Naive B cell (primary cell): ENCODE results near the gene HOXD9. TPM values are rescaled to one million over a fixed set of nuclear protein-coding genes. Genes with fewer than 3 reads are reported as not detected.

Experiments used
- ATAC-seq, 2 donors: fragments of 150-1000 bp; cut with Tn5 transposase; 2 replicates each; pipeline ENCODE4 v1.10.0; 2021; ENCODE audit warnings: low read depth in 2 of 2, mild to moderate bottlenecking in 2 of 2, moderate library complexity in 2 of 2
- DNase-seq: peaks from one replicate; pipeline ENCODE4 v3.0.0; 2022
- H3K27ac Mint-ChIP-seq, 6 donors: one replicate each; pipeline ENCODE4 v1.8.0; 2020 to 2022; ENCODE audit warnings: mild to moderate bottlenecking in 6 of 6, mixed read lengths in 6 of 6, moderate library complexity in 5 of 6, inconsistent platforms in 2 of 6
- H3K27me3 Mint-ChIP-seq, 3 donors: one replicate each; pipeline ENCODE4 v1.8.0; 2021 to 2022; ENCODE audit warnings: mixed read lengths in 3 of 3, mild to moderate bottlenecking in 1 of 3
- H3K36me3 Mint-ChIP-seq, 2 donors: one replicate each; pipeline ENCODE4 v1.8.0; 2020 to 2022; ENCODE audit warnings: mixed read lengths in 2 of 2, inconsistent platforms in 1 of 2, mild to moderate bottlenecking in 1 of 2
- H3K4me1 Mint-ChIP-seq, 3 donors: one replicate each; pipeline ENCODE4 v1.8.0; 2020 to 2022; ENCODE audit warnings: mixed read lengths in 3 of 3, inconsistent platforms in 1 of 3, mild to moderate bottlenecking in 1 of 3, moderate library complexity in 1 of 3
- H3K4me3 Mint-ChIP-seq, 8 donors: one replicate each; pipeline ENCODE4 v1.8.0; 2020 to 2022; ENCODE audit warnings: mild to moderate bottlenecking in 8 of 8, mixed read lengths in 8 of 8, moderate library complexity in 8 of 8, inconsistent platforms in 2 of 8
- H3K9me3 Mint-ChIP-seq, 7 donors: one replicate each; pipeline ENCODE4 v1.8.0; 2020 to 2022; ENCODE audit warnings: mixed read lengths in 7 of 7, mild to moderate bottlenecking in 5 of 7, inconsistent platforms in 2 of 7, moderate library complexity in 1 of 7
- polyA plus RNA-seq, 6 donors: library from polyadenylated mRNA; unstranded; fragments of 300-500 nt; fragmentation: Illumina TruSeq; gene quantifications; one replicate each; pipeline ENCODE4 v1.2.3, GENCODE V29; 2021; ENCODE audit warnings: low read depth in 6 of 6

The HOXD9 gene
- polyA plus RNA-seq, 6 donors from 2014 or later, result not detected

DNA sequence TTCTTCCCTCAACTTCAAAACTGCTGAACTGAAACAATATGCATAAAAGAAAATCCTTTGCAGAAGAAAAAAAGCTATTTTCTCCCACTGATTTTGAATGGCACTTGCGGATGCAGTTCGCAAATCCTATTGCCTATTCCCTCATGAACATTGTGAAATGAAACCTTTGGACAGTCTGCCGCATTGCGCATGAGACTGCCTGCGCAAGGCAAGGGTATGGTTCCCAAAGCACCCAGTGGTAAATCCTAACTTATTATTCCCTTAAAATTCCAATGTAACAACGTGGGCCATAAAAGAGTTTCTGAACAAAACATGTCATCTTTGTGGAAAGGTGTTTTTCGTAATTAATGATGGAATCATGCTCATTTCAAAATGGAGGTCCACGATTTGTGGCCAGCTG is 15.4 kb downstream of the HOXD9 start:
- Mint-ChIP-seq H3K27ac (peak overlapping the region in 2 of 6 donors; percentile 62 to 66), H3K4me1 (peaks cover 19 to 30% (median 26%) of the 10 kb centered on the region in 3 donors), H3K9me3 (peaks cover 4 to 36% (median 17%) of the 10 kb centered on the region in 7 donors), H3K36me3 (peaks cover 0 to 35% of the 10 kb centered on the region in 2 donors), H3K4me3 (peak overlapping the region in 1 of 8 donors; percentile 25), H3K27me3 (peaks cover 80 to 84% (median 82%) of the 10 kb centered on the region in 3 donors)
- ATAC-seq (no peak), DNase-seq (no peak)

DNA sequence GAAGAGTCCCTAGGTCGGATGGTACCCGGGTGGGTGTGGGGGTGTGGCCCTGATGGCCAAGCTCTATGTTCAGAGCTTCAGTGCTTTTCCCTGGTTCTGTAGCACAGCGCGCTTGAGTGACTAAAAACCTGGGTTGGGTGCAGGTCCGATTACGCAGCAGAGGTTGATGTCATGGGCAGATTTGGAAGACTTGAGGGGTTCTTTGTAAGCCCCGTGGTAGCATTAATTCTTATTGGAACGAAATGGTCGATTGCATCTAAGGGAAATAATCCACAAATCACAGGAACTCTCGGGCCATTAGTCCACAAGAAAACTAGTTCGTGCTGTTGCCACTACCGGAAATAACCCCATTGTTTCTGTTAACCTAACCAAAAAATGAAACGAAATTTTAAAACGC is 16.0 kb downstream of the HOXD9 start:
- Mint-ChIP-seq H3K9me3 (peaks cover 4 to 36% (median 15%) of the 10 kb centered on the region in 7 donors), H3K27ac (peak overlapping the region in 3 of 6 donors; percentile 49 to 95 (median 62)), H3K4me1 (peaks cover 16 to 28% (median 26%) of the 10 kb centered on the region in 3 donors), H3K4me3 (peak overlapping the region in 6 of 8 donors; percentile 23 to 48 (median 30)), H3K36me3 (peaks cover 0 to 35% of the 10 kb centered on the region in 2 donors), H3K27me3 (peaks cover 80 to 86% (median 84%) of the 10 kb centered on the region in 3 donors)
- DNase-seq (no peak), ATAC-seq (no peak)

DNA sequence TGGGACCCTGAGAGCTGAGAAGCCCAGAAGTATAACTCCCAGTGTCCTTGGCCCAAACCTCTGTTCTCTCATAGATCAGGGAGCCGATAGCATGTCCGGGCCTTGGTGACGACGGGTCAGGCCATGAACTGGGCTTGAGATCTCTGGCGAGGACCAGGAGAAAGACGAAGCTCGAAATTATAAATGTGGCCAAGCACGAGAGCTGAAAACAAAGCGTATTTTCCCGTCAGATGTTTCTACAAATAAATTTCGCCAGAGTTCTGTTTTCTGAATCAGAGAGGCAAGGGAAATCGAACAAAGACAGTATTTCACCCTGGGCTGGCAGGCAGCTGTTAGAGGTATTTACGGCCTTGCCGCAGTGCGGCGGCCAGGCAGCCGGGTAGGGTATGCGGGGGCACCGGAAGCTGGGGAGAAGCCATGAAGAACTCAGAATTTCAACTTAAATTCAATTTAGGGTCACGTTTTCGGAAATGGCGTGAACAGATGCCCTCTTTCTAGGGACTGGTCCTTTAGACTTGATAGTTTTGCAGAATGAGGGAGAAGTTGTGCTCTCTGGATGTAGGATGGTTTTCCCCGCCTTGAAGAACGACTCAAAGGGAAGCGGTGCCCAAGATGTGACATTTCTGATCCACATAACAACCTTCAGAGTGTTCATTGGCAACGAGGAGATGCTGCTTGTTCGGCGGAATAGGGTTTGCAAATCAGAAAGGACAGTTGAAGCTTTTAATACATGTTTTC is 16.6 kb downstream of the HOXD9 start:
- Mint-ChIP-seq H3K4me1 (peaks cover 16 to 28% (median 26%) of the 10 kb centered on the region in 3 donors), H3K27ac (peak overlapping the region in 3 of 6 donors; percentile 44 to 95 (median 62)), H3K27me3 (peaks cover 79 to 86% (median 84%) of the 10 kb centered on the region in 3 donors), H3K36me3 (peaks cover 0 to 35% of the 10 kb centered on the region in 2 donors), H3K4me3 (peak overlapping the region in 5 of 8 donors; percentile 23 to 57 (median 42)), H3K9me3 (peaks cover 4 to 32% (median 16%) of the 10 kb centered on the region in 7 donors)
- DNase-seq, result no peak
- ATAC-seq, result no peak

DNA sequence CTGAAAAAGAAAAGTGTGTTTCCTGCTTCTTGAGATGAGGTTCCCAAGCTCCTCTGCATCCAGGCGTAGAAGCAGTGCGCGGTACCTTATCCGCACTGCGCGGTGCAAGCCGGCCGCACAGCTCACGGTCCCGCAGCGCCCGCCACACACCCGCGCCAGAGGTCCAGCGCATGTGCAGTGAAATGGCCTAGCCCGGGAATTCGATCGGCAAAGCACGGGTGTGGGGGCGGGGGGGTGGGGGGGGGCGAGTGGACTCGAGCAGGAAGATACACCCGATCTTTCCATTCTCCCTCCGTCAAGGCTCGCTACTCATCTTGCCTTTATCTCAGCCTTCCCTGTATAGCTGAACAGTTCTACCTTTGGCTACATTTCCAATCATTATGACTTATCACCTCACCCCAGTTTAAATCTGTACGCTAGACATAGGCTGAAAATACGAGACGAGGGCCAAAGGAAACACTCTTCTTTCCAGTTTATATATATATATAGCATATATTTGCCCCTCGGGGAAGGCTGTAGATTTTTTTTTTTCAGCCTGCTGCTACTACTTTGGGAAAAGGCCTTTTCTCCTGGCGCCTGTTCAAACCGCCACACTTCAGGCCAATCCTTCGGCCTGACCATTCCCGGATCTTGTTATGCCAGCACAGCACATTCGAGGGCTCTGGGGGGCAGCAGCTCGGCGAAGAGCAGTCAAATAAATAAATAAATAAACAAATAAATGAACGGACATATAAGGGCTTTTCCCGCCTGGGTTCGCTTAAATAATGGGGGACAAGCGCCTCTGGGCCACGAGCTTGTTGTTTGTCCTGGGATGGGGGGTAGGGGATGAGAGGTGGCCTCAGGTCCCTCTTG is 17.4 kb downstream of the HOXD9 start:
- peaks cover 0 to 35% of the 10 kb centered on the region in 2 donors for H3K36me3 Mint-ChIP-seq
- DNase-seq (no peak), ATAC-seq (no peak)
- peaks cover 4 to 37% (median 16%) of the 10 kb centered on the region in 7 donors for H3K9me3 Mint-ChIP-seq
- H3K4me1 Mint-ChIP-seq, result peaks cover 16 to 28% (median 26%) of the 10 kb centered on the region in 3 donors
- H3K27ac Mint-ChIP-seq, result peak overlapping the region in 1 of 6 donors; percentile 95
- peaks cover 77 to 88% (median 86%) of the 10 kb centered on the region in 3 donors for H3K27me3 Mint-ChIP-seq
- peak overlapping the region in 3 of 8 donors; percentile 16 to 70 (median 47) for H3K4me3 Mint-ChIP-seq

DNA sequence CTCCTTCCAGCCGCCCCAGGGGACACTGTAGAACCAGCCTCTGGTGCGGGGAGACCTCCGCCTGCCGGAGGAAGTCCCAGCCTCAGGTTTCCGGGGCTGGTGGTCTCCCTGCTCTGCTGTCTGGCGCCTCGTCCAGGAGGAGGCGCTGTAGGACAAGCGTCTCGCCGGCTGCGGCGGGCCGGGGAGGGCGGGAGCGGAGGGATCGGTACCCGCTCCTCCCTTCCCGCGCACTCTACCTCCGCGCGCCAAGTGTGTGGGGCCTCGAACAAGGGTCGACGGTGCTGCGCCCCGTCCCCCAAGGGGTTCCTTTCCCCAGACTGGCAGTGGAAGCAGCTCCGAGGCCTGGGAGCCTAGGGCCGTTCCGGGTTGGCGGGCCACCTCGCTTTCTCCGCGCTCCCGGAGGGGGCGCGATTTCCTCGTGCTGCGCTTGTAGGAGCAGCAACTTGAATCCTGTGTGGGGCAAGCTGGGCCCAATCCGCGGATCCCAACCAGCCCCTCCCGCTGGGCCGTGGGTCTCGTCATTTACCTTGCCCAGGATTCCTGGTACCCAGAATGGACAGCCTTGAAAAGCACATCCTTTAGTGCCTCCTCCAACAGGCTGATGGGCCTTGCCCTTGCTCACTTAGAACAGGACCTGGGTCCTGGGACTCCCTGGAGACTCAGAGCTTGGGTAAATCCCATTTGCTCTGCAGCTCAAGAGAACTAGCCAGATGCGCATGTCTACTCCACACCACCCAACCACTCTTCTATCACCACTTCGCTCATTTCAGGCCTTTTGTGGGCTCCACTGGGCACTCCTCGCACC is 18.2 kb downstream of the HOXD9 start:
- H3K4me3 Mint-ChIP-seq, result peak overlapping the region in 6 of 8 donors; percentile 16 to 69 (median 22)
- ATAC-seq (peak; percentile 60 to 63), DNase-seq (no peak)
- H3K27me3 Mint-ChIP-seq, result peaks cover 77 to 88% (median 86%) of the 10 kb centered on the region in 3 donors
- peaks cover 0 to 28% of the 10 kb centered on the region in 2 donors for H3K36me3 Mint-ChIP-seq
- peak overlapping the region in 3 of 6 donors; percentile 9 to 84 (median 71) for H3K27ac Mint-ChIP-seq
- peaks cover 4 to 39% (median 16%) of the 10 kb centered on the region in 7 donors for H3K9me3 Mint-ChIP-seq
- peaks cover 14 to 26% (median 21%) of the 10 kb centered on the region in 3 donors for H3K4me1 Mint-ChIP-seq

DNA sequence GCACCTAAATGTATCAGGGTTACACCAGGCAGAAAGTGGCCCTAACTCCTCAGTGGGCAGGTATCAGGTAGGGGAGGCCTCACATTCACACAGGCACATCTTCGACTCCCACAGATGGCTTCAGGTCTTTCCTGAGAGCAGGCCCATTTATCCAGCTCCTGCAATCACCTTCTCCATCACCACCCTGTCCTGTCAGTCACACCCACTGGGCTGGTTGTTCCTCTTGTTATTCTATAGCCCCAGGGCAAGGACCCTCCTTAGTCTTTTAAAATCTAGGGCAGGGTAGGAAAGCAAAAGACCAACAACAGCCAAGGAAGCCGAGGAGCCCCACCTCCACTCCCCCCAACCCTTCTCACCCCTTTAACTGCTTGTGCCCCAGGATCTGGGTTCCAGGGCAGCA is 19.8 kb downstream of the HOXD9 start:
- no peak for ATAC-seq
- Mint-ChIP-seq H3K4me3 (no peak overlapping the region), H3K4me1 (peaks cover 9 to 16% (median 15%) of the 10 kb centered on the region in 3 donors)

DNA sequence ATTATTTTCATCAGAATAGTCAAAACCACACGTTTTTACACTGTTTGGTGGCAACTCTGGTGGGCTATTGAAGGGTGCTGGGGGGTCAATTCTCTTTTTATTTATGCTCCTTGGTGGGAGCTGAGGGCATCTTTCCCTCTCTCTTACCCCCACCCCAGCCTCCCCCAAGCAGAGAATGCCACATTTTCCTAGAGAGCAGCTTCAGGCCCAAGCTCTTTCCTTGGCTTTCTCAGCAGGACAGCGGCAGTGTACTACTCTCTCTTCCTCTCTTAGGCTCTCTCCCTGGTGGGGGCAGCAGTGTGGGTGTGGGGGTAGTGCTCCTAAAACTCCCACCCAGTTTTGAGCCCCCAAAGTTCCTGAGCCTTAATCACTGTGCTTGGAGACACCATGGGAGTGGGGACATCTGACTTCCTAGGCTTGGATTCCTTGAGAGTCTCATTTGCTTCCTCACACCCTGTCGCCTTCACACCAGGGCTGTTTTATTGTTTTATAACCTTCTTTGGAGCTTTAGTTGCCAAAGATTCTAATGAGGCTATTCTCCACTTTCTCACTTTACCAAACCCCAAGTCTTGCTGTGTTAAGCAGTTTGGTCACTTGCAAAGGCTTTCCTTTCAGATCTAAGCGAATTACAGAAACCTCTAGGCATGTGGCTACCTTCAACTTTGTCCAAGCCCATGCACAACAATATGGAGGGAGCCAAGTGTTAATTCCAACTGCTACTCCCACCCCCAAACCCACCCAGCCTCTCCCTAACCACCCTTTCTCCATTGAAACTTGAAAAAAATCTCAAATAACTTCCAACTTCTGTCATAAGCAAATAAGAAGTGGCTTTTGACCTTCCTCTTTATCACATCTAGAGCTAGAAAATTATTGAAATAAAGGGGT is 22.8 kb downstream of the HOXD9 start:
- H3K4me3 Mint-ChIP-seq, result no peak overlapping the region
- peaks cover 8 to 13% (median 10%) of the 10 kb centered on the region in 3 donors for H3K4me1 Mint-ChIP-seq
- peaks cover 0 to 13% of the 10 kb centered on the region in 2 donors for H3K36me3 Mint-ChIP-seq
- peaks cover 81 to 95% (median 95%) of the 10 kb centered on the region in 3 donors for H3K27me3 Mint-ChIP-seq
- DNase-seq (no peak), ATAC-seq (no peak)
- H3K9me3 Mint-ChIP-seq, result peaks cover 0 to 17% (median 6%) of the 10 kb centered on the region in 7 donors
- H3K27ac Mint-ChIP-seq, result no peak overlapping the region

More for the DNA sequence above, 19.8 kb downstream of the HOXD9 start:
- DNase-seq, result no peak
- Mint-ChIP-seq H3K36me3 (peaks cover 0 to 23% of the 10 kb centered on the region in 2 donors), H3K9me3 (peaks cover 4 to 39% (median 14%) of the 10 kb centered on the region in 7 donors), H3K27ac (no peak overlapping the region), H3K27me3 (peaks cover 82 to 91% (median 89%) of the 10 kb centered on the region in 3 donors)

DNA sequence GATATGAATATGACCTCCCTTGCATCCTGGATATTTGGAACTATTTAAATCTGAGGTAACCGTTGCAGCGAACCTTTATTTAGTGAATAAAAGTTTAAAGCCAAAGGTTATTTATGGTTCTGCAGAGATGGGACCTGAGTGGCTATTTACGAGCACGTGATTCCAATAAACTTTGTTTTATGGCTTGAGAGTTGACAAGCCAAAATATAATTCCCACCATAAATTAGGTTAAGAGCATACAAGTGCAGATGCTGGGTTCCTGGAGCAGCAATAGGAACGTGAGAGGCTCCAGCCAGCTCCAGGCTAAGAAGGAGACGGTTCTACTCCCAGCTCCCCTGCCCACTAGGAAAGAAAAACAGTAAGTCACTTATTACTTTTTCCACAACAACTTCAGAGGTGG is 23.6 kb downstream of the HOXD9 start:
- H3K9me3 Mint-ChIP-seq, result peaks cover 0 to 16% (median 5%) of the 10 kb centered on the region in 7 donors
- peaks cover 83 to 99% (median 98%) of the 10 kb centered on the region in 3 donors for H3K27me3 Mint-ChIP-seq
- peaks cover 0 to 16% of the 10 kb centered on the region in 2 donors for H3K36me3 Mint-ChIP-seq
- DNase-seq (no peak), ATAC-seq (no peak)
- no peak overlapping the region for H3K4me3 Mint-ChIP-seq
- peaks cover 5 to 11% (median 6%) of the 10 kb centered on the region in 3 donors for H3K4me1 Mint-ChIP-seq
- H3K27ac Mint-ChIP-seq, result no peak overlapping the region

DNA sequence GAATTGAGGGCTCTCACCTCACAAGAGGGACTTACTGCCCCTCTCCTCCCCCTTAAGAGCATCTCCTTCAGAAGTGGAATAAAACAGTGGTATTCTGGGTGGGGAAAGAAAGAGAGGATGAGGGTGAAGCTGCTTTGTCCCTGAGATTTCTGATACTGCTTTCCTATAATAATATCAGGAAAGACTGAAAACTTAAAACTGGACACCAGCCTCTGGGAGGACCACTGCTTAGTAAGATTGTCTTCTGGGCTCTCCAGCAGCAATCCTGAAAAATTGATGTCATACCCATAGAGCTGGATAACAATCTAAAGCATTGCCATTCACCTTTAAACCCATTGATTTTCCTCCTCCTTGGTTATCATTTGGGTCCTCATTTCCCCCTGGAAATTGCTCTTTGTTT is 24.1 kb downstream of the HOXD9 start:
- H3K9me3 Mint-ChIP-seq, result peaks cover 0 to 13% (median 2%) of the 10 kb centered on the region in 7 donors
- no peak overlapping the region for H3K27ac Mint-ChIP-seq
- H3K4me1 Mint-ChIP-seq, result peaks cover 0 to 6% (median 2%) of the 10 kb centered on the region in 3 donors
- peaks cover 82 to 99% (median 98%) of the 10 kb centered on the region in 3 donors for H3K27me3 Mint-ChIP-seq
- H3K36me3 Mint-ChIP-seq, result peaks cover 0 to 11% of the 10 kb centered on the region in 2 donors
- peak overlapping the region in 1 of 8 donors; percentile 25 for H3K4me3 Mint-ChIP-seq
- DNase-seq (no peak), ATAC-seq (no peak)

DNA sequence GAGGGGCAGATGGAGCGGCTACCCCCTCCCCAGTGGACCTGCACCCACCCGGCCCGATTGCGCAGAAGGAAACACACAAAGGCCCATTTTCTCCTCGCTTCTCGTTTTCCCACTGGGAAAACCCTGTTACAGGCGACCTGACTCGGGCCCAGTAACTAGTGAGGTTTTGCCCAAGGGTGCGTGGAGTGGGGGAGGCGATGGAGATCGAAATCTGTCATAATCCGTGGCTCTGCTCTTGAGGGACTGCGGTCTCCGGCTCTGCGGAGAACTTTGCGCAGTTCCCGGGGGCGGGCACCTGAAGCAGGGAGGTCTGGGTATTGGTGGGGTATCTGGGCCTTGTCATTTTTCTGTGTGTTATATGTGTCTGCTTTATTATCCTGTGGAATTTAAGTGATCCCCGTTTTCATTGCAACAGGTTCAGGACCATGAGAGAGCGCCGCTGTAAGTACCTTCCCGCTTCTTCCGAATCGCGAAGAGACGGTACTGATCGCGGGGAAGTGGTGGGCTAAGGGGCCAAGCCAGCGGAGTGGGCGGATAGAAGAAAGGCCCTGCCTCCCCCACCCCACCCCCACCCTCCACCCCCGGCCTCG is 24.8 kb downstream of the HOXD9 start:
- ATAC-seq, result no peak
- no peak for DNase-seq
- Mint-ChIP-seq H3K4me3 (peak overlapping the region in 1 of 8 donors; percentile 35), H3K9me3 (peaks cover 0 to 13% (median 2%) of the 10 kb centered on the region in 7 donors), H3K4me1 (peaks cover 0 to 6% (median 2%) of the 10 kb centered on the region in 3 donors), H3K27ac (no peak overlapping the region), H3K36me3 (peaks cover 0 to 8% of the 10 kb centered on the region in 2 donors), H3K27me3 (peaks cover 76 to 96% (median 95%) of the 10 kb centered on the region in 3 donors)

DNA sequence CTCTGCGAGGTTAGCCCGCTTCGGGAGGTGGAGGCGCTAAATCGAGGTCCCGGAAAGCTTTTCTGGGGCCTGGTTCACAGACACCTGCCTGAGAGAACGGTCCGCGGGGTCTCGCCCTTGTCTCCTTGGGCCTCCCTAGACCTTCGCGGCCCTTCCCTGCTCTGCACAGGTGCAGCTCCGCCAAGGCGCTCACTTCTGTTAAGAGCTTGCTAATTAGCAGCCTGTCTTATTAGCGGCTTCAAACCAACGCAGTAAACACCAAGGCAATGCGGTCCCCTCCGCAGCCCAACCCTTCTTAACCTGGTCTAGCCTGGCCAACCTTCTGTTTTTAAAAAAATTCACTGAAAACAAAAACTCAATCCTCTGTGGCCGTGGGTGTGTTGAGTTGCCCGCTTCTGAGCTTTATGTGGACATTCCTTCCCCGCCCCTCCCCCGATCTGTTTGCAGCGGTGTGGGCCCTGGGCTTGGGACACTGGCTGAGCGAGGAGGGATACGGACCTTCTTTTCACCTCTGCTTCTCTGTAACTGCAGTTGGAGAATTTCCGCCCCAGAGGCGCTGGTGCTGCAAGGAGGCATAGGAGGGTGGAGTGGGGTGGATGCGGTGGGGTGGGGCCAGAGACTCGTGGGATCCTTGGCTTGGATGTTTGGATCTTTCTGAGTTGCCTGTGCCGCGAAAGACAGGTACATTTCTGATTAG is 25.4 kb downstream of the HOXD9 start:
- H3K4me1 Mint-ChIP-seq, result peaks cover 0 to 6% (median 2%) of the 10 kb centered on the region in 3 donors
- DNase-seq (no peak), ATAC-seq (no peak)
- H3K27me3 Mint-ChIP-seq, result peaks cover 73 to 96% (median 94%) of the 10 kb centered on the region in 3 donors
- peaks cover 0 to 13% (median 2%) of the 10 kb centered on the region in 7 donors for H3K9me3 Mint-ChIP-seq
- H3K36me3 Mint-ChIP-seq, result peaks cover 0 to 8% of the 10 kb centered on the region in 2 donors
- peak overlapping the region in 2 of 8 donors; percentile 20 to 29 for H3K4me3 Mint-ChIP-seq
- no peak overlapping the region for H3K27ac Mint-ChIP-seq
